SK-N-SH (cell line): Measurements from ENCODE around the gene CDH4. TPM values are rescaled to one million over a fixed set of nuclear protein-coding genes. Genes with fewer than 3 reads are reported as not detected.

Experiments used
- CTCF ChIA-PET: fragments of 300-600, 350-600 bp; formaldehyde crosslinking; extraction: SDS; loops from one replicate; lab custom pipeline; 2021; lab: Yijun Ruan, JAX
- POLR2A ChIA-PET: fragments of 350-600 bp; sonication (Branson Sonifier 250); formaldehyde crosslinking; extraction: SDS; loops from one replicate; lab custom pipeline; 2020; ENCODE audit warnings: antibody characterized with exemption, inconsistent platforms; lab: Yijun Ruan, JAX
- DNase-seq: peaks from one replicate; pipeline ENCODE4 v3.0.0; 2012
- H2AFZ ChIP-seq: fragments of 200-600 bp; sonication (generic); 2 replicates; pipeline ENCODE4 v1.8.1; 2016; ENCODE audit warnings: antibody characterized with exemption, mild to moderate bottlenecking, low read depth
- H3F3A ChIP-seq: fragments of 200-600 bp; sonication (generic); replicated peaks from 2 replicates; pipeline ENCODE3; 2016; ENCODE audit warnings: antibody characterized with exemption, mild to moderate bottlenecking; ENCODE audit not compliant: insufficient read depth
- H3K27ac ChIP-seq, 2 experiments: fragments of 200-500 bp in 1 of 2; fragments of 200-600 bp in 1 of 2; sonication (Bioruptor generic) in 1 of 2; sonication (generic), shearing (Covaris generic) in 1 of 2; 2 replicates each; pipeline versions ENCODE4 v1.5.1 to v1.6.1; 2014 to 2016; ENCODE audit warnings: low read depth in 2 of 2, inconsistent platforms in 1 of 2, low read length in 1 of 2, mild to moderate bottlenecking in 1 of 2, mixed read lengths in 1 of 2
- H3K27me3 ChIP-seq: fragments of 200-600 bp; sonication (generic), shearing (Covaris generic); 2 replicates; pipeline ENCODE4 v1.6.1; 2016; ENCODE audit warnings: mixed run types; ENCODE audit not compliant: insufficient read depth
- H3K36me3 ChIP-seq, 2 experiments: fragments of 200-500 bp in 1 of 2; fragments of 200-600 bp in 1 of 2; sonication (Bioruptor generic) in 1 of 2; sonication (generic) in 1 of 2; replicated peaks in 1 of 2; 2 replicates each; pipeline versions ENCODE3 to v1.5.1; 2014 to 2016; ENCODE audit warnings: low read length in 1 of 2, mild to moderate bottlenecking in 1 of 2; ENCODE audit not compliant: insufficient read depth in 2 of 2, control insufficient read depth in 1 of 2
- H3K4me1 ChIP-seq, 2 experiments: fragments of 200-500 bp in 1 of 2; fragments of 200-600 bp in 1 of 2; sonication (Bioruptor generic) in 1 of 2; sonication (generic), shearing (Covaris generic) in 1 of 2; 2 replicates each; pipeline versions ENCODE4 v1.5.1 to v1.6.1; 2014 to 2016; ENCODE audit warnings: low read depth in 1 of 2, low read length in 1 of 2, mixed run types in 1 of 2; ENCODE audit not compliant: insufficient read depth in 2 of 2, control insufficient read depth in 1 of 2
- H3K4me2 ChIP-seq: fragments of 200-600 bp; sonication (generic), shearing (Covaris generic); 2 replicates; pipeline ENCODE4 v1.6.1; 2017; ENCODE audit warnings: mixed run types
- H3K4me3 ChIP-seq, 2 experiments: fragments of 200-500 bp in 1 of 2; fragments of 200-600 bp in 1 of 2; sonication (Bioruptor generic) in 1 of 2; sonication (generic), shearing (Covaris generic) in 1 of 2; 2 replicates each; pipeline versions ENCODE4 v1.5.1 to v1.8.1; 2014 to 2016; ENCODE audit warnings: low read depth in 2 of 2, inconsistent platforms in 1 of 2, low read length in 1 of 2, mild to moderate bottlenecking in 1 of 2, mixed read lengths in 1 of 2, moderate library complexity in 1 of 2
- H3K79me2 ChIP-seq: fragments of 200-600 bp; sonication (generic); 2 replicates; pipeline ENCODE4 v1.8.1; 2017; ENCODE audit warnings: mild to moderate bottlenecking; ENCODE audit not compliant: insufficient read depth
- H3K9ac ChIP-seq: fragments of 200-600 bp; sonication (generic); 2 replicates; pipeline ENCODE4 v1.6.1; 2017; ENCODE audit warnings: mixed run types
- H3K9me2 ChIP-seq: fragments of 200-600 bp; sonication (generic); 2 replicates; pipeline ENCODE4 v1.6.1; 2017; ENCODE audit warnings: mixed run types
- H3K9me3 ChIP-seq: fragments of 200-600 bp; sonication (generic); 2 replicates; pipeline ENCODE4 v1.6.1; 2017; ENCODE audit warnings: mixed run types, mild to moderate bottlenecking, moderate library complexity
- H4K20me1 ChIP-seq: fragments of 200-600 bp; sonication (generic); 2 replicates; pipeline ENCODE4 v1.6.1; 2017; ENCODE audit warnings: mild to moderate bottlenecking, mixed run types; ENCODE audit not compliant: insufficient read depth
- CTCF ChIP-seq: fragments of 200-600 bp; sonication (generic); IDR thresholded peaks from 2 replicates; pipeline ENCODE4 v1.6.1; 2017; ENCODE audit warnings: antibody characterized with exemption, mild to moderate bottlenecking, moderate library complexity
- EP300 ChIP-seq, 2 experiments: IDR thresholded peaks; 2 replicates each; pipeline versions ENCODE4 v1.4.0 to v1.6.1; 2012; ENCODE audit warnings: borderline replicate concordance in 1 of 2, low read depth in 1 of 2, low read length in 1 of 2
- EZH2phosphoT487 ChIP-seq: fragments of 200-600 bp; sonication (generic); IDR thresholded peaks from 2 replicates; pipeline ENCODE4 v1.6.1; 2017; ENCODE audit warnings: low read depth, mixed run types, mild to moderate bottlenecking, antibody characterized with exemption, moderate library complexity, borderline replicate concordance
- FOSL2 ChIP-seq: IDR thresholded peaks from 2 replicates; pipeline ENCODE4 v1.4.0; 2012; ENCODE audit warnings: low read depth, mild to moderate bottlenecking, moderate library complexity, borderline replicate concordance
- FOXJ3 ChIP-seq: sonication (generic); formaldehyde crosslinking; IDR thresholded peaks from 2 replicates; pipeline ENCODE4 v1.5.1; 2020; ENCODE audit warnings: mild to moderate bottlenecking, missing genetic modification reagents
- FOXM1 ChIP-seq: IDR thresholded peaks from 2 replicates; pipeline ENCODE4 v1.4.0; 2012; ENCODE audit warnings: low read depth, mild to moderate bottlenecking
- GATA2 ChIP-seq: sonication (generic); formaldehyde crosslinking; IDR thresholded peaks from 2 replicates; pipeline ENCODE4 v1.5.0; 2020; ENCODE audit warnings: mild to moderate bottlenecking, missing genetic modification reagents
- MAX ChIP-seq: IDR thresholded peaks from 2 replicates; pipeline ENCODE4 v1.4.0; 2012; ENCODE audit warnings: low read depth
- MEF2A ChIP-seq: IDR thresholded peaks from 2 replicates; pipeline ENCODE4 v1.4.0; 2012; ENCODE audit warnings: low read depth, borderline replicate concordance
- NFIC ChIP-seq: IDR thresholded peaks from 2 replicates; pipeline ENCODE4 v1.4.0; 2012; ENCODE audit warnings: borderline replicate concordance
- PBX3 ChIP-seq: IDR thresholded peaks from 2 replicates; pipeline ENCODE4; 2012
- RCOR1 ChIP-seq: fragments of 150-350 bp; IDR thresholded peaks from 2 replicates; pipeline ENCODE4 v1.6.1; 2017; ENCODE audit warnings: antibody characterized with exemption, low read length
- RFX5 ChIP-seq: IDR thresholded peaks from 2 replicates; pipeline ENCODE4 v1.6.1; 2012; ENCODE audit warnings: mild to moderate bottlenecking, improper control_type of control experiment, low read length
- SIN3A ChIP-seq: IDR thresholded peaks from 2 replicates; pipeline ENCODE4 v1.6.1; 2012; ENCODE audit warnings: low read depth, mild to moderate bottlenecking, low read length, moderate library complexity, borderline replicate concordance
- TCF12 ChIP-seq: IDR thresholded peaks from 2 replicates; pipeline ENCODE4 v1.4.0; 2012
- USF2 ChIP-seq: fragments of 150-350 bp; IDR thresholded peaks from 2 replicates; pipeline ENCODE4 v1.6.1; 2017; ENCODE audit warnings: antibody characterized with exemption, low read length, low read depth, borderline replicate concordance
- YY1 ChIP-seq: IDR thresholded peaks from 2 replicates; pipeline ENCODE4 v1.4.0; 2012; ENCODE audit warnings: low read depth, mild to moderate bottlenecking
- ZBTB33 ChIP-seq: IDR thresholded peaks from 2 replicates; pipeline ENCODE4 v1.4.0; 2012; ENCODE audit warnings: low read depth, borderline replicate concordance
- WGBS: methylation state at CpG from one replicate; pipeline ENCODE4 v1.1.6; 2017; ENCODE audit warnings: low lambda C conversion rate; 5-methylcytosine and 5-hydroxymethylcytosine counted together
- polyA plus RNA-seq, 3 experiments: library from polyadenylated mRNA; depleted of rRNA; stranded (reverse); fragments of >200 nt; gene quantifications; 2 replicates each; pipeline ENCODE4 v1.2.3, GENCODE V29; 2012

The CDH4 gene
- polyA plus RNA-seq, 1 of the 3 experiments (the other 2 are of a cell fraction), result not detected

- TF ChIP-seq EP300 (IDR thresholded peaks at IDR 0.05; ENCODE audit: borderline replicate concordance in 1 of 2, low read depth in 1 of 2, low read length in 1 of 2), result no peak
Measured at GRCh38 chr20:61387204-61387953, 135.3 kb downstream of the CDH4 start (continued).

- Histone ChIP-seq H2AFZ (no peak overlapping the region), H4K20me1 (no peaks in the 10 kb centered on the region), H3K4me1 (no peaks in the 10 kb centered on the region), H3F3A (no peaks in the 10 kb centered on the region), H3K79me2 (no peaks in the 10 kb centered on the region), H3K4me2 (no peak overlapping the region), H3K9ac (no peak overlapping the region), H3K4me3 (no peak overlapping the region), H3K9me2 (no peaks in the 10 kb centered on the region), H3K27ac (no peak overlapping the region), H3K36me3 (no peaks in the 10 kb centered on the region), H3K9me3 (no peaks in the 10 kb centered on the region), H3K27me3 (no peaks in the 10 kb centered on the region)
- no peak for TF ChIP-seq PBX3
- no peak for TF ChIP-seq EZH2phosphoT487
- no peak for TF ChIP-seq GATA2 (CRISPR knock-in tag)
- TF ChIP-seq FOSL2, result no peak
- no peak for TF ChIP-seq TCF12
- no peak for TF ChIP-seq RFX5
- no peak for TF ChIP-seq YY1
- TF ChIP-seq USF2, result no peak
- no peak for TF ChIP-seq RCOR1
- DNase-seq, result no peak
- 46% methylated on average over 7 of the region's 7 CpGs for WGBS
- CTCF ChIA-PET, result no interaction called here
- POLR2A ChIA-PET, result no interaction called here
Measured at GRCh38 chr20:61387954-61388348, 135.9 kb downstream of the CDH4 start.

GRCh38 chr20:61389077-61389476 lies 137.0 kb downstream of the CDH4 start:
- Histone ChIP-seq H3K9me2 (no peaks in the 10 kb centered on the region), H2AFZ (no peak overlapping the region), H3K79me2 (no peaks in the 10 kb centered on the region), H3K9me3 (no peaks in the 10 kb centered on the region), H3K9ac (no peak overlapping the region), H3K4me2 (no peak overlapping the region), H3K27me3 (no peaks in the 10 kb centered on the region), H4K20me1 (no peaks in the 10 kb centered on the region), H3K27ac (no peak overlapping the region), H3K4me1 (no peaks in the 10 kb centered on the region), H3K36me3 (no peaks in the 10 kb centered on the region), H3K4me3 (no peak overlapping the region), H3F3A (no peaks in the 10 kb centered on the region)
- no peak for DNase-seq
- CTCF ChIA-PET, result no interaction called here
- WGBS, result 43% methylated on average over 8 of the region's 10 CpGs
- POLR2A ChIA-PET, result no interaction called here
- TF ChIP-seq FOXJ3 (CRISPR knock-in tag) (no peak), CTCF (no peak), NFIC (no peak), GATA2 (CRISPR knock-in tag) (no peak), ZBTB33 (no peak), FOXM1 (no peak), MEF2A (no peak), MAX (no peak), RCOR1 (no peak), EZH2phosphoT487 (no peak), PBX3 (no peak), SIN3A (no peak)
